BLaER1 treated with 17β-estradiol and CSF1 and Interleukin-3, amounts not matched to agents 10 nM and 100 nM (cell line): ENCODE data around the gene PAX3.

Experiments
- H3K27ac ChIP-seq, 11 experiments: shearing (Covaris generic); formaldehyde crosslinking; 2 replicates each; pipeline ENCODE4 v1.8.1; 2022
- H3K27me3 ChIP-seq, 11 experiments: shearing (Covaris generic); formaldehyde crosslinking; 2 replicates each; pipeline ENCODE4 v1.8.1; 2022
- H3K36me3 ChIP-seq, 11 experiments: shearing (Covaris generic); formaldehyde crosslinking; 2 replicates each; pipeline ENCODE4 v1.8.1; 2022
- H3K4me1 ChIP-seq, 10 experiments: shearing (Covaris generic); formaldehyde crosslinking; 2 replicates each; pipeline ENCODE4 v1.8.1; 2022
- H3K4me2 ChIP-seq, 11 experiments: shearing (Covaris generic); formaldehyde crosslinking; 2 replicates each; pipeline ENCODE4 v1.8.1; 2022
- H3K4me3 ChIP-seq, 10 experiments: shearing (Covaris generic); formaldehyde crosslinking; 2 replicates each; pipeline ENCODE4 v1.8.1; 2022
- H3K9ac ChIP-seq, 11 experiments: shearing (Covaris generic); formaldehyde crosslinking; 2 replicates each; pipeline ENCODE4 v1.8.1; 2022
- H3K9me3 ChIP-seq, 11 experiments: shearing (Covaris generic); formaldehyde crosslinking; replicated peaks in 1 of 11; 2 replicates each; pipeline ENCODE4 v1.8.1; 2022
- H4K20me1 ChIP-seq, 11 experiments: shearing (Covaris generic); formaldehyde crosslinking; 2 replicates each; pipeline ENCODE4 v1.8.1; 2022
- Cebpa-rat ChIP-seq, 11 experiments: shearing (Covaris generic); IDR thresholded peaks; 2 replicates each; pipeline ENCODE4 v1.8.1; 2022

PAX3 gene

DNA sequence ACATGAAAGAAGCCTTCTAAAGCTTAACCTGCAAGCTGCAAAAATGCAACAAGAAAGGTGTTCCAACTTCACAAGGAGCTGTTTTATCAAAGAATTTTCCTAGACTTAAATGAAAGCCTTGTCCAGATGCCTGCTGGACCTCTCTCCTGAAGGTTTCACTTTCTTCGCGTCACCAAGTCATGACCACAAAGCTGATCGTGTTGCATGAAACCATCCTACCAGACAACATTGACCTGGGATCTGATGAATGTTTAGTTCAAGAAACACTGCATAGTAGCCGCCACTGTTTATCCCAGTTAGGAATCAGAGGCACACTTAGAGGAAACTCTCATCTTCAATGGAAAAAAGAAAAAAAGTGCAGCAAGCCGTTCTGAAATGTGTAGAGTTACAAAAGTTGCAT lies 26.9 kb downstream of the PAX3 start:
- Histone ChIP-seq H3K9me3 (no peaks in the 10 kb centered on the region), H3K4me1 (no peaks in the 10 kb centered on the region), H3K36me3 (no peaks in the 10 kb centered on the region), H4K20me1 (no peaks in the 10 kb centered on the region), H3K27ac (no peak overlapping the region), H3K4me3 (no peak overlapping the region), H3K27me3 (no peaks in the 10 kb centered on the region), H3K4me2 (no peak overlapping the region), H3K9ac (no peak overlapping the region)
- no peak for TF ChIP-seq Cebpa-rat (IDR thresholded peaks at IDR 0.05)

- Histone ChIP-seq H4K20me1 (no peaks in the 10 kb centered on the region), H3K4me1 (no peaks in the 10 kb centered on the region), H3K9ac (no peak overlapping the region), H3K27me3 (no peaks in the 10 kb centered on the region), H3K4me2 (no peak overlapping the region), H3K9me3 (no peaks in the 10 kb centered on the region), H3K36me3 (no peaks in the 10 kb centered on the region), H3K27ac (no peak overlapping the region), H3K4me3 (no peak overlapping the region)
- no peak for TF ChIP-seq Cebpa-rat (IDR thresholded peaks at IDR 0.05)
Measured at GRCh38 chr2:222270396-222270795, 28.4 kb downstream of the PAX3 start.

GRCh38 chr2:222269132-222269531 lies 29.7 kb downstream of the PAX3 start:
- Histone ChIP-seq H3K4me1 (no peaks in the 10 kb centered on the region), H3K4me2 (no peak overlapping the region), H4K20me1 (no peaks in the 10 kb centered on the region), H3K36me3 (no peaks in the 10 kb centered on the region), H3K9ac (no peak overlapping the region), H3K27me3 (no peaks in the 10 kb centered on the region), H3K4me3 (no peak overlapping the region), H3K9me3 (peaks cover 0 to 7% (median 0%) of the 10 kb centered on the region in 11 experiments; a peak in 3 of 22 replicates), H3K27ac (no peak overlapping the region)
- no peak for TF ChIP-seq Cebpa-rat (IDR thresholded peaks at IDR 0.05)

- Histone ChIP-seq H3K9ac (no peak overlapping the region), H3K9me3 (peaks cover 0 to 7% (median 0%) of the 10 kb centered on the region in 11 experiments; a peak in 4 of 22 replicates), H3K4me3 (no peak overlapping the region), H4K20me1 (no peaks in the 10 kb centered on the region), H3K27me3 (no peaks in the 10 kb centered on the region), H3K27ac (no peak overlapping the region), H3K4me1 (no peaks in the 10 kb centered on the region), H3K36me3 (no peaks in the 10 kb centered on the region), H3K4me2 (no peak overlapping the region)
- no peak for TF ChIP-seq Cebpa-rat (IDR thresholded peaks at IDR 0.05)
Measured at GRCh38 chr2:222268311-222268990, 30.3 kb downstream of the PAX3 start.

- no peaks in the 10 kb centered on the region for H3K27me3 ChIP-seq
- TF ChIP-seq Cebpa-rat (IDR thresholded peaks at IDR 0.05): no peak
- no peak overlapping the region for H3K9ac ChIP-seq
Measured at GRCh38 chr2:222264791-222265320, 33.9 kb downstream of the PAX3 start.

DNA sequence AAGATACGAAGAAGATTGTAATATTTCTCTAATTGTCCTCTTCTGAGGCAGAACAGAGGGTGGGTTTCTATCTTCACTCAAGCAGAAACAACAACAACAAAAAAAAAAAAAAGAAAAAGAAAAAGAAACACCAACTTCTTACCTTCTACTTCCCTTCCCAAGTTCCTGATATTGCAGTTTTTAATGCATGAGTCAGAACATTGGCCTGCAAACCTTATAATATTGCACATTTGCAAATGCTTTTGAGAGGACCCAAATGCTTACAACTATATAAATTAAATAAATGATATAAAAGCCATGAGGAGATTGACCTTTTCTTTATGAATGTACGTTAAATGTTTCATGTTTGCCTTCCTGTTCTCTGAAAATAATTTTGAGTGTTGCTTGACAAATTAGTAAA lies 37.3 kb downstream of the PAX3 start:
- Histone ChIP-seq H3K9ac (no peak overlapping the region), H3K9me3 (peaks cover 0 to 8% (median 0%) of the 10 kb centered on the region in 11 experiments; a peak in 4 of 22 replicates), H3K36me3 (no peaks in the 10 kb centered on the region), H3K27ac (no peak overlapping the region), H3K4me1 (peaks cover 0 to 10% (median 0%) of the 10 kb centered on the region in 10 experiments; a peak in 8 of 20 replicates), H4K20me1 (no peaks in the 10 kb centered on the region), H3K27me3 (no peaks in the 10 kb centered on the region), H3K4me3 (no peak overlapping the region), H3K4me2 (peak overlapping the region in 4 of 11 experiments; percentile 4 to 32 (median 4); a peak in 6 of 22 replicates)
- no peak for TF ChIP-seq Cebpa-rat (IDR thresholded peaks at IDR 0.05)

More at GRCh38 chr2:222264791-222265320, 33.9 kb downstream of the PAX3 start:
- no peaks in the 10 kb centered on the region for H4K20me1 ChIP-seq
- no peak overlapping the region for H3K4me3 ChIP-seq
- H3K4me2 ChIP-seq: no peak overlapping the region
- no peaks in the 10 kb centered on the region for H3K36me3 ChIP-seq
- peaks cover 0 to 8% (median 0%) of the 10 kb centered on the region in 11 experiments; a peak in 4 of 22 replicates for H3K9me3 ChIP-seq
- H3K27ac ChIP-seq: no peak overlapping the region
- H3K4me1 ChIP-seq: peaks cover 0 to 10% (median 0%) of the 10 kb centered on the region in 10 experiments; a peak in 6 of 20 replicates

GRCh38 chr2:222257645-222258044 lies 41.2 kb downstream of the PAX3 start:
- Histone ChIP-seq H3K27me3 (no peaks in the 10 kb centered on the region), H4K20me1 (no peaks in the 10 kb centered on the region), H3K9ac (no peak overlapping the region), H3K36me3 (no peaks in the 10 kb centered on the region), H3K4me2 (no peak overlapping the region), H3K4me1 (peaks cover 0 to 10% (median 0%) of the 10 kb centered on the region in 10 experiments; a peak in 8 of 20 replicates), H3K27ac (no peak overlapping the region), H3K4me3 (no peak overlapping the region), H3K9me3 (no peaks in the 10 kb centered on the region)
- TF ChIP-seq Cebpa-rat (IDR thresholded peaks at IDR 0.05): no peak

- Histone ChIP-seq H3K9ac (no peak overlapping the region), H3K4me3 (no peak overlapping the region), H3K27ac (no peak overlapping the region), H3K36me3 (no peaks in the 10 kb centered on the region), H4K20me1 (no peaks in the 10 kb centered on the region), H3K4me1 (peaks cover 0 to 3% (median 0%) of the 10 kb centered on the region in 10 experiments; a peak in 7 of 20 replicates), H3K4me2 (no peak overlapping the region), H3K9me3 (no peaks in the 10 kb centered on the region), H3K27me3 (no peaks in the 10 kb centered on the region)
- no peak for TF ChIP-seq Cebpa-rat (IDR thresholded peaks at IDR 0.05)
Measured at GRCh38 chr2:222256250-222256649, 42.5 kb downstream of the PAX3 start.

GRCh38 chr2:222255090-222255489 lies 43.7 kb downstream of the PAX3 start:
- Histone ChIP-seq H3K4me2 (no peak overlapping the region), H3K4me3 (no peak overlapping the region), H4K20me1 (no peaks in the 10 kb centered on the region), H3K27ac (no peak overlapping the region), H3K9ac (no peak overlapping the region), H3K36me3 (no peaks in the 10 kb centered on the region), H3K9me3 (no peaks in the 10 kb centered on the region), H3K4me1 (no peaks in the 10 kb centered on the region; a peak in 2 of 20 replicates), H3K27me3 (no peaks in the 10 kb centered on the region)
- no peak for TF ChIP-seq Cebpa-rat (IDR thresholded peaks at IDR 0.05)

DNA sequence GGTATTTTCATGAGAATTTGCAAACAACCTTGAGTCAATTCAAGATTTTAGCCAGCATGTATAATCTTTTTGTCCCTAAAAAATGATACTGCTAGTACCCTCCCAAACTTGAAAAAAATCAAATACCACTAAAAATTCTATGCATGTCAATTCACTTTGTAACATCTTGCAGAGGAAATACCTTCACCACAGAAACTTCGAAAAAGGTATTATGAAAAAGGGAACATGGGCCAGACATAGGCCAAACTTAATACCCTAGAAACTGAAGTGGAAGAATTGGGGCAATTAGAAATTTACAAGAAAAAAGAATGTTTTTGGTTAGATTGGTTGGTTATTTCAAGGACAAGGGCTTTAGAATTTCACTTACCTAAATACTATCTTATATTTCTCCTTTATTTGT lies 48.5 kb downstream of the PAX3 start:
- no peaks in the 10 kb centered on the region for H3K27me3 ChIP-seq
- H3K9me3 ChIP-seq: no peaks in the 10 kb centered on the region
- H3K4me2 ChIP-seq: no peak overlapping the region
- no peak overlapping the region for H3K9ac ChIP-seq
- H3K4me3 ChIP-seq: no peak overlapping the region
- no peaks in the 10 kb centered on the region for H3K4me1 ChIP-seq
- TF ChIP-seq Cebpa-rat (IDR thresholded peaks at IDR 0.05): no peak
- H4K20me1 ChIP-seq: no peaks in the 10 kb centered on the region
- no peak overlapping the region for H3K27ac ChIP-seq
- no peaks in the 10 kb centered on the region for H3K36me3 ChIP-seq
